Measurements from ENCODE around the gene PID1.

DNA sequence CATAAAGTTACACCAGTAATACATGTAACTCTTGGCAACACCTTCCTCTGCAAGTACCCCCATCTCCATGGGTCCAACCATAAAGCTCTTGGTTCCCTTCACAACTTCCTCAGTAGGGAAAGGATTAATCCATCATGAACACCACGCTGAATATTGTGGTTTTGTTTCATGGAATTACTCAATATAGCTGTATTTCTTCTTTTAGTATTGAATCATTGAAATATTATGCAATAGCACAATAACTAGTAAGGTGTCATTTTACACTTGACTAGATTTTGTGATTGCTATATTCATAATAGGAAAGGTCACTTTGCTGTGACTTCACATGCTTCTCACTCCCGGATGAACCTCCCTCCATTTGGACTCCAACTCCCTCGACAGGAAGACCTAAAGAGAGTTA lies 29.7 kb upstream of the PID1 start:
- TF ChIP-seq, protein P1, sequence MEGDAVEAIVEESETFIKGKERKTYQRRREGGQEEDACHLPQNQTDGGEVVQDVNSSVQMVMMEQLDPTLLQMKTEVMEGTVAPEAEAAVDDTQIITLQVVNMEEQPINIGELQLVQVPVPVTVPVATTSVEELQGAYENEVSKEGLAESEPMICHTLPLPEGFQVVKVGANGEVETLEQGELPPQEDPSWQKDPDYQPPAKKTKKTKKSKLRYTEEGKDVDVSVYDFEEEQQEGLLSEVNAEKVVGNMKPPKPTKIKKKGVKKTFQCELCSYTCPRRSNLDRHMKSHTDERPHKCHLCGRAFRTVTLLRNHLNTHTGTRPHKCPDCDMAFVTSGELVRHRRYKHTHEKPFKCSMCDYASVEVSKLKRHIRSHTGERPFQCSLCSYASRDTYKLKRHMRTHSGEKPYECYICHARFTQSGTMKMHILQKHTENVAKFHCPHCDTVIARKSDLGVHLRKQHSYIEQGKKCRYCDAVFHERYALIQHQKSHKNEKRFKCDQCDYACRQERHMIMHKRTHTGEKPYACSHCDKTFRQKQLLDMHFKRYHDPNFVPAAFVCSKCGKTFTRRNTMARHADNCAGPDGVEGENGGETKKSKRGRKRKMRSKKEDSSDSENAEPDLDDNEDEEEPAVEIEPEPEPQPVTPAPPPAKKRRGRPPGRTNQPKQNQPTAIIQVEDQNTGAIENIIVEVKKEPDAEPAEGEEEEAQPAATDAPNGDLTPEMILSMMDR (IDR thresholded peaks at IDR 0.05): no peak
- TF ChIP-seq POLR2A (IDR thresholded peaks at IDR 0.05): no peak
